Epidermal melanocyte (primary cell): ENCODE data around the gene CHD8.
"Not testable (repeated sequence)": the region's sequence is repeated elsewhere in the genome, so short reads cannot be mapped to it uniquely, and the experiment has no call there.

Experiments
- DNase-seq: peaks from one replicate; pipeline ENCODE4 v3.0.0; 2011; ENCODE audit warnings: low spot score; ENCODE audit not compliant: insufficient read length

CHD8 gene

GRCh38 chr14:21436567-21437062, 19.3 kb downstream of the CHD8 start:
- no peak for DNase-seq

DNA sequence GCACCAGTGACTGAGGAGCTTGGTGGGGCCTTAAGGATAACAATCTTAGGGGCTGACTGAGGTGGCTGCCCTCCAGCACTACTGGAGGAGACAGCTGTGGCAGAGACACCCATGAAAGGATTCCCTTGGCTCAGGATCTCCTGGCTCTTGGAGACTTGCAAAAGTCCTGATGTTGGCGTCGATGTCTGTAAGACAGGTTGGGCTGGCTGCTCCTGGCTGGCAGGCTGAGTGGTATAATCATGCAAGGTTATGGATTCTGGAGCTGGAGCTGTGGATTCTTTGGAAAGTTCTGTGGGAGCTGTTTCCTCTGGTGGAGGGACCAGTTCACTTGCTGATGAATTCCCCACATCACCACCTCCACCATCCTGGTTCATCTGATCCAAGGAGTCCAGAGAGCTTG, 24.8 kb downstream of the CHD8 start:
- DNase-seq, result no peak

DNA sequence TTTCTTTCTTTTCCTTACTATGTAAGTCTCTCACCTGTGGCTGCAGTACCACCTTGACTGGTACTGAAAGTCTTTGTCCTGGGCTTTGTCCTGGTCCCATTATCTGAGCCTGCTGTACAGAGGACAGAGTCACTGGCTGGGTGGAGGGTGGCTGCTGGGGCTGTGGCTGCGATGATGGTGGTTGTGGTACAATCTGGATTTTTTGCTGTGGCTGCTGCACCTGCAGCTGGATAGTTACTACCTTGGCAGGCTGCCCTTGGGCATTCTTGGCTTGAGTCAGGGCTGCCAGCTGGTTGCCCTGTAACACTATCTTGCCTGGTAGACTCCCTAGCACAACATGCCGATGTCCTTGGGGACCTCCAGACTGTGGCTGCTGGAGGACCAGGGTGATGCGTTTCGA, 27.0 kb downstream of the CHD8 start:
- DNase-seq, result no peak

- DNase-seq, result no peak
Measured at GRCh38 chr14:21426692-21427091, 29.2 kb downstream of the CHD8 start.

- no peak for DNase-seq
Measured at GRCh38 chr14:21419528-21419927, 36.4 kb downstream of the CHD8 start.

GRCh38 chr14:21415329-21415728, 40.6 kb downstream of the CHD8 start:
- no peak for DNase-seq

GRCh38 chr14:21414137-21414631, 41.7 kb downstream of the CHD8 start:
- DNase-seq, result no peak

- no peak for DNase-seq
Measured at GRCh38 chr14:21408147-21408546, 47.8 kb downstream of the CHD8 start.

DNA sequence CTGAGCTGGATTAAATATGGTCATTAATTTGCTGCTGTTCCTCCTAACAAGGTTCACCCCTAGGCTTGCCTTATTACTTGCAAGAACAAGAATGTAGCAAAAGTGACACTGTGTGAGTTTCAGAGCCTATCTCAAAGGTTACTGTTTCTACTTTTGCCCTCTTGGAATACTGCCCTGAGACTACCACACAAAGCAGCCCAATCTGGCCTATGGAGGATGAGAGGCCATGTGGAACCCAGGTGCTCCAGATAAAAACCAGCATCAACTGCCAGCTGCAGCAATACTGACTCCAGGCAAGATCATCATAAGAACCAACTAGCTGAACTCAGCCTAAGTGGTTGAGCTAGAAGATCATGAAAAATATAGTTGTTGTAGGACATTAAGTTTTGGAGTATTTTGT, 49.7 kb downstream of the CHD8 start:
- DNase-seq, result no peak

GRCh38 chr14:21405097-21405496, 50.8 kb downstream of the CHD8 start:
- no peak for DNase-seq

- no peak for DNase-seq
Measured at GRCh38 chr14:21399311-21399870, 56.5 kb downstream of the CHD8 start.

GRCh38 chr14:21398901-21399300, 57.0 kb downstream of the CHD8 start:
- DNase-seq, result no peak

GRCh38 chr14:21395450-21395849, 60.5 kb downstream of the CHD8 start:
- no peak for DNase-seq

GRCh38 chr14:21385188-21385904, 70.6 kb downstream of the CHD8 start:
- no peak for DNase-seq

DNA sequence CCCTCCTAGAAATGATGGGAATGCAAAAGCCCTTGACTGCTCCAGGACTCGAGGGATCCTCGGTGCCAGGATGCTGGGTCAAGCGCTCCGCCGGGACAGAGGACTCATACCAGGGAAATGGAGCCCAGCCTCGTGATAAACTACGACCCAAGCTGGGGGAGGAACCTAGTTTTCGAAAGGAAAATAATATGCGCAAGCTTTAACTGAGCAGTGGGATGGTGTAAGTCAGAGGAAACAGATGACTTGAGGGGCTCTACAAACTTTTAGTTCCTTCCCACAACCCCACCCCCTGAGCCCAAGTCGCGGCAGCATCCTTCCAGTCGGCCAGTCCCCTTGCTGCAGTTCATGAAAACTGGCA, 71.5 kb downstream of the CHD8 start:
- DNase-seq, result no peak

- peak; percentile 80 for DNase-seq
Measured at GRCh38 chr14:21383848-21384493, 72.0 kb downstream of the CHD8 start, which contains the start of gene SUPT16H. Gene SUPT16H (minus strand): TSS chr14:21384019. CDS start chr14:21383927, 92 bp downstream.

DNA sequence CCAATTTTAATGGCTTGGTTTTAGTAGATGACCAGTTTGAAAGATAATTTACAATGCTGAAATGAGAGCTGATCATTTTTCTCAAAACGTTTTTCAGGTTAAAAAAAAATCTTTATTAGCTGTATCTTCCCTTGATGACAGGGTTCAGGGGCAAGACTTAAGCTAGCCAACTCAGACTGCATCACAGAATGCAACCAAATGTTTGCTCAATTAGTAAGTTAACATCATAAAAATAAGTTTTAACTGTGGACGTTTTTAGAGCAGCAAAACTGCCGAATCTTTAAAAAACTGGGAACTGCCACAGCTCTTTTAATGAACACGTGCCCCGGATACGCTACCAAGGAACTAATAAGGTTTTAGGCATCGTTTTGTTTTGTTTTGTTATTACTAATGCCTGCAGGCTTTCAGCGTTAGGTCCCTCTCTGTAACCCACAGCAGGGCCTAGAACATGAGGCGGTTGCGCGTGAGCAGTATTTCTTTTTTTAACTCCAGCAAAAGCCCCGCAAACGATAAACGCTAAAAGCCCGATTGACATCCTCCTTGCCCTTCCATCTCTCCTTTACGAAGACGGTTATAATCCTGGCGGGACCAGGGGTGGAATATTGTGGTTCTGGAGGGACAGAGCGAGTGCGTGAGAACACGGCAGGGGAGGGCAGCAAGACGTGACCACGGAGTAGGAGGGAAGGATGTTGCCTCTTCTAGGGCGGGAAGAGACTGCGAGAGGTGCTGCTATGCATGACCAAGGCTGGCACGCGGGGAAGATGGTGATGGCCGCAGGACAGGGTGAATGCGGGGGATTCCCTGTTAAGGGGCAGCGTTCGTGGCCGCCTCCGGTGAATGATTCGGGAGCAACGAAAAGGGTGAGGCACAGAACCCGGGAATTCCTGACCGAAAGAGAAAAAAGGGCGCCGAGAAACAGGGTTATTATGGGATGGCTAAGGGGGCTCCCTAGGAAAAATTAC, 72.8 kb downstream of the CHD8 start:
- DNase-seq, result peak; percentile 21

DNA sequence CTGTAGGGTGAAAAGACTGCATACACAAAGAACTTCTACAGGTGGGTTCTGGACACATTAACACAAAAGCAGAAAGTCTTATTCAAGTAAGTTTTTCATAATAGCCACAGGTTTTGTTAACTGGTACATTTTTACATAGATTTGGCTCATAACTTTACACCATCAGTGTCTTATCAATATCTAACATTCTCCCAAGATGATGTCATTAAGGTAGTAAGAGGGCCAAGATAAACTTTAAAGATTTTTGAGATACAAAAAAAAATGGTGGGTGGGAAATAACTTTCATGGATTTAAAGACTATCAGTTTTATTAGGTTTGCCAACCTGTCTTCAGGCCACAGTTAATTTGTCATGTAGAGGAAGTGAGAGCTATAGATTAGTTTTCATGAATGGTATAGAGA, 73.8 kb downstream of the CHD8 start:
- DNase-seq, result no peak

- no peak for DNase-seq
Measured at GRCh38 chr14:21379338-21379737, 76.6 kb downstream of the CHD8 start.

- DNase-seq, result no peak
Measured at GRCh38 chr14:21373980-21374379, 81.9 kb downstream of the CHD8 start.

- not testable (repeated sequence) for DNase-seq
Measured at GRCh38 chr14:21372814-21373213, 83.1 kb downstream of the CHD8 start.
